GM21447 (cell line): Measurements from ENCODE around the gene WDFY4.

ENCODE experiments used
- ATAC-seq: cut with Tn5 transposase; IDR thresholded peaks from one replicate; pipeline ENCODE4 v1.9.1; 2021; ENCODE audit not compliant: unreplicated experiment

The WDFY4 gene

DNA sequence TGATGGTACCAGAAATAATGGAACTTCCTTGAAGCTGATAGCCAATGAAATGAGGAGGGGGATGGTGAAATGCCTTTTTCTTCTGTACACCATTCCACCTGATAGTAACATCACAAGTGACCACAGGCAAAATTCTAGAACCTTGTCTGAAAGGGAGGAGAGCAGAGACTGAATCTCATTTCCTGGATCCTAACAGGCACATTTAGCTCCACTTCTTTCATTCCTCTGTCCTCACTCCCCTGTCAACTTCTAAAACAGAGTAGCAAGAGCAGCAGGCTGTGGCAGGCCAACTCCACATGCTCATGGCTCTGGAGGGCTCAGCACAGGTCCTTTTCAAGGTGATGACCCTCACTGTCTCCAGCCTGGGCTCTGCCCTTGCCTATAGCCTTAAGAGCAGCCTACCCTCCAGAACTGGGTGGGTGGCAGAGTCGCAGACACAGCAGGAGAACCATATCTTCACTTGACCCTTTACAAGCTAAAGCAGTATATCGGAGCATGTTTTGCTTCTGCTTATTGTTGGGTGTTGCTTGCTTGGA lies 255.2 kb downstream of the WDFY4 start, which contains the start of gene LRRC18:
Gene LRRC18, minus strand, starts transcription at position 51 of the 536 bp plus-strand sequence. CDS start 25,685 bp downstream, outside the sequence.
- ATAC-seq: no peak

DNA sequence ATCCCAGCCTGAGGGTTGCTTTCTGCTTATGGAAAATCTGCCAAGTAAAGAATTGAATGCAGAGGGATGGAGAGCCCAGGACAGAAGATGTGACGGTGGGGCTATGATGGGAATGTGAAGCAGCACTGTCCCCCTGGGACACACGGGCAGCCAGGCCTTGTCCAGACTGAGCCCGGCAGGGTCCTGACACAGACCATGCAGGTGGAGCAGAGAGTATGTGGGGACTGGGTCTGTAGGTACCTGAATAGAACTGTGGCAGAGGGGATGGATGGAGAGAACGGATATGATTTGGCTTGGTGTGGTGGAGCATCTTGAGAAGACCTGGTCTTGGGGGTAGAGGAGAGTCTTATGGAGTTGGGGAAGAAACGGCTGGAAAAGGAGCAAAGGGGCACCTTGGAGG lies 255.7 kb downstream of the WDFY4 start:
- ATAC-seq: no peak

DNA sequence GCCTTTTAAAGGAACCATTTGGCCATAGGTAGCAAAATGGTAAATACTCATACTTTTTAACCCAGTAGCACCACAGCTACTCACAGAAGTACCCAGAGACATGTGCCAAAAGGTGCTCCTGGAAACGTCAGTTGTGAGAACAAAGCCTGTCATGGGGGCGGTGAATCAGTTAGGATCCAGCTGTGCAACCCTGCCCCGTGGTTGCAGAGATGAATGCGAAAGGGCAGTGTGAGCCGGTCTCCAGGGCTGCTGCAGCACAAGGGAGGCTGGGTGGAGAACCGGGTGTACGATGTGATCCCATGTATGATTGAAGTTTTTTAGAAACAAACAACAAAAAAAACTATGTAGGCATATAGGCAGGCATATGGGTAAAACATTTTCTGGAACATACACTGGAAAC lies 256.3 kb downstream of the WDFY4 start:
- ATAC-seq: no peak

DNA sequence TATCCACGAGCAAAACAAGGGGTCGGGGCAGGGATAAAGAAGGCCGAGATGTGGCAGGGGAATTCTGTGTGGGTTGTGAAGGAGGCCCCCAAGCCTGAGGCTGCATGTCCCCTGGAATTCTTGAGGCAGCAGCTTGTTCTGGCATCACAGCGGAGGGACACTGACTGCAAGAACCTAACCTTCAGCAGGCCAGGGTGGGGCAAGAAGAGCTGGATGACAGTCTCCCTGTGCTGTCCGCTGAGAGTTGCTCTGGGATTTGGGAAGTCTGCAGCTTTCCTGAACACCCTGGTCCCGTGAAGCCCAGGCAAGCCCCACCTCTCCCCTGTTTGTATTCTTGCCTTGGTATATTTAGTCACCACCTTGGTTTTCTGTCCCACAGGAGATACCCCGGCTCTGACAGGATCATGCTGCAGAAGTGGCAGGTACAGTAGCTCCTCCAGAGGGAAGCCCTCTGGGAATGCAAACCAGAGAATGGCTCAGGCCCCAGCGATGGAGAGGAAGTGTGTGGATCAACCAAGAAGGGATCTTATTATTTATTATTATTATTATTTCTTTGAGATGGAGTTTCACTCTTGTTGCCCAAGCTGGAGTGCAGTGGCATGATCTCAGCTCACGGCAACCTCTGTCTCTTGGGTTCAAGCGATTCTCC lies 256.9 kb downstream of the WDFY4 start:
- no peak for ATAC-seq

DNA sequence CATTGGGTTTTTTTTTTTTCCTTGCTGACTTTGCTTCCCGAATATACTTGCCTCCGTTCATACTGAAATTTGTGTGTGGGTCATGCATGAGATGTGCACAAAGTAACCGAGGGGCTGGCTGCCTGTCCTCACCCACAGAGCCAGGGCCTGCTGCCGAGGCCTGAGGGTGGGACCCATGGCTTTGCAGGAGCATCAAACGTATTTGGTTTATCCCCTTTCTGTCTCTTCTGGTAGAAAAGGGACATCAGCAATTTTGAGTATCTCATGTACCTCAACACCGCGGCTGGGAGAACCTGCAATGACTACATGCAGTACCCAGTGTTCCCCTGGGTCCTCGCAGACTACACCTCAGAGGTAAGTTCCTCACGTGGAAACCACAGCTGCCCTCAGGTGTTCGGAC lies 258.4 kb downstream of the WDFY4 start:
- no peak for ATAC-seq

DNA sequence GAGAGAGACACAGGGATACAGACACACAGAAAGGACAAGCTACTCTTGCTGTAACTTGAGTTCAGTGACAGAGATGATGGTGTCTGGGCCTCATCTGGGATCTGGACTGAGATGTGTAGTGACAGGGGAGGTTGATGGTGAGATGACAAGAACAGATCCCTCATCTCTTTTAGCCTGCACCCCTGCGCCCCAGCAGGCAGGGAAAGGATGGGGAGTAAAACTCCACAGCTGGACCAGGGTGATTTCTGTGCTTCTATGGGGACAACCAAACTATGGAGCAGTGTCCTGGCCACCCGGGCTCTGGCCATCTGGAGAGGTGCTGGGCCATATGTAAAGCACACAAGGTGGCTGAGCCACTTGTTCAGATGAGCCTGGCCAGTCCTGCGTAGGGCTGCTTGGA lies 259.5 kb downstream of the WDFY4 start:
- ATAC-seq: no peak

DNA sequence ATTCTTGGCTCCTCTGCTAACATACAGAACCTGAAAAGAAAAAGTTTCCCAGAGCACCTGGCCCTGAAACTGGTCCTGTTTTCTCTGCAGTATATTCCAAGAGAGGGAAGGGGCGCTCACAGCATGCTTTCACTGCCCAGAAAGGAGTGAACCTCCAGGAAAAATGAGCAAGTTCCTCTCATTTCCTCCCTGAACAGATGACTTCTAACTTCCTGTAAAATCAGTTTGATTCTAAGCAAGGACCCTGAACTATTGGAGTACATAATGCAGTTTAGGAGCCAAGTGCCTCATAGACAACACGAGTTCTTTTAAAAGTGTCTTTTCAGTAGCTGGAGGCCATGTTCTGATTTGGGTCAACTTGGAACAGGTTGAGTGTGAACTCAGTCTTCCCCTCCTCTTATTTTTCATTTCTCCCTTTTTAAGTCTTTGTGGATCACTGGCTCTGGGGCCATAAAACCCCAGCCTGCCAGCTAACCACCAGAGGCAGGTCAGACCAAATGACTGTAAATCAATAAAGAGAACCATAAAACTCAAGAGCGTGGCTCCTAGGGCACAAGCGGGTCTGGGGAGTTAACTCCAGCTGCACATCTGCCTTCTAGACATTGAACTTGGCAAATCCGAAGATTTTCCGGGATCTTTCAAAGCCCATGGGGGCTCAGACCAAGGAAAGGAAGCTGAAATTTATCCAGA lies 260.9 kb downstream of the WDFY4 start:
- no peak for ATAC-seq

DNA sequence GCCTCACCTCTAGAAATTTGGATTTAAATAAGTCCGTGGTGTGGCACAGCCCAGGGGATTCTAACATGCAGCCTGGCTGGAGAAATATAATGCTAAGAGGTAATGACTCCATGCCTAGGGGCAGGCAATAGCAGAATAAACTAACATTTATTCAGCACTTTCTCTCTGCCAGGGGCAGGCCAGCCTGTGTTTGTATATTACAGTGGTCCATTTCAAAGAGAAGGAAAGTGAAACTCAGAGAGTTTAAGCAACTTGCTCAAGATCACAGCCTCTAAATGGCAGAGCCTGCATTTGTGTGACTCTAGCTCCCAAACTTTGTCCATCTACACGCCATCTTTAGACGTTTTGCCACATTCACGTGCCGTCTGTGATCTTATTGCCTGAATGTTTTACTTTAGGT lies 261.7 kb downstream of the WDFY4 start:
- ATAC-seq: no peak

DNA sequence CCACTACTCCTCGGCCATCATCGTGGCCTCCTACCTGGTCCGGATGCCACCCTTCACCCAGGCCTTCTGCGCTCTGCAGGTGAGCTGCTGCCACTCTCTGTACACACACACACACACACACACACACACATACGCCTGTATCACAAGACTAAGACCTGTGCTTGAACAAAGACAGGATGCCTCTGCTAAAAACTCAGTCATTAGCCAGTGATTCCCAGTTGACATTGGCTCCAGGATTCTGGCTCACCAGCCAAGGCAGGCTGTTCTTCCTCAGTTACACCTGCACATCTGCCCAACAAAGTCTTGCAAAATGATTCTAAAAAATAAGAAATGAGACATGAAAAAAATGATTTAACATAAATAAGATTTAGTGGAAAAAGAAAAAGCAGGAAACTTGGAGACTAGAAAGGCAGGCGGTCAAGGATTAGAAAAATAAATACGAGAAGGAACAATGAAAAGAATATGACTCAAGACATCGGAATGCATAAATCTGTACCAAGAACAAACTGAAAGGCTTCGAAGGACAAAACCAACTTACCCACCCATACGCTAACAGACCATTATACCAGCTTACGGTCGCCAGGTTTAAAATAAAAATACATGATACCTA lies 262.3 kb downstream of the WDFY4 start:
- ATAC-seq: no peak

DNA sequence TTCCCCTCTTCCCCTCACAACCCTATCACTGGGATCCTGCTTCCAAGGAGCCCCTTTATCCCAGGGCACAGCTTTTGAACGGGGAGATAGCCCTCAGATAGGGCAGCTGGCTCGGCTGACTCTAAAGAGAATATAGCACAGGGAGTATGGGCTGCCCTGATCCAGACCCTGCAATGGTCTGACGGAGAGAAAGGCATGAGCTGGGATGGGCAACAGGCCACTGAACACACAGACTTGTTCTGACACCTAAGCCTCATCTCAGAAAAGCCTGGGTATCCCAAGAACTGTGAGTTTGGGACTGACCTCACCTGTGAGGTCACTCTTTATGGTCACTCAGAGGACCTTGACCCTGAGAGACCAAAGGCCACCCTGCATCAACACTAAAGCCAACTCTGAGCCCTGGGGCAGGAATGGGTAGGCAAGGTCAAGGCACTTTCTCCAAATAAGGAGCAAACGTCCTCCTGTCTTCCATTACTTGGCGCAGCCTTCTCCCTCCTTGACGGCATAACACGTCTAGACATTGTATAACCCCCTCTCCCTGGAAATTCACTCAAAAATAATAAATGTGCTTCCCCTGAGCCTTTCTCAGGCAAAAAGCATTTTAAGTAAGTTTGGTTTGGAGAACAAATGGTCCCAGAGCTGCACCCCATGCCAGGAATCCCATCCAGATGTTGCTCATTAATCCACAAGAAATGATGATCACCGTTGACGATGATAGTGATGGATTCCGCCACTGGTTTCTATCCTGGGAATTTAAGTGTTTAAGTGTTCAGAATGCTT lies 263.2 kb downstream of the WDFY4 start:
- ATAC-seq: no peak

DNA sequence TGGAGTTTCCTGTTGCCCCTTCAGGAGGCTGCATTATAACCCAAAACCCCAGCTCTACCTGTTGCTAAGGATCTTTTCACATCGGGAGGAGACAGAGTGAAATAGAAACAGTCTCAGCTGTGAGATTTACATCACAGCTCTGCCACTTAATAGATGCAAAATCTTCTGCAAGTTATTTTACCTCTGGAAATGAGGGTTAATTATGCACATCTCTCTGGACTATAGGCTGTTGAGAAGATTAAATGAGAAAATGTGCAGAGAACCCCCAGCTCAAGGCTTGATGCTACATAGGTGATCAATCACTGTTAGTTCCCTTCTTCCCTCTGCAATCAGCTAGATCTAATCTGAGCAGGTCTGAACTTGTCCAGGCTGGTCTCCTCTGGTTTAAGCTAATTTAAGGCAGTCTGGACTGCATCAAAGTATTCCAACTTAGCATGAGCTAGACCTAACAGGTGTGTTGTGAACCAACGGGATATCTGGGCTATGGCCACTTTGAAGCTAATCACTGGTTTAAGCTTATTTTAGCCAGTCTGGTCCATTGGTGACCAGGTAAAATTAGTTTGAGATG lies 263.9 kb downstream of the WDFY4 start:
- no peak for ATAC-seq

DNA sequence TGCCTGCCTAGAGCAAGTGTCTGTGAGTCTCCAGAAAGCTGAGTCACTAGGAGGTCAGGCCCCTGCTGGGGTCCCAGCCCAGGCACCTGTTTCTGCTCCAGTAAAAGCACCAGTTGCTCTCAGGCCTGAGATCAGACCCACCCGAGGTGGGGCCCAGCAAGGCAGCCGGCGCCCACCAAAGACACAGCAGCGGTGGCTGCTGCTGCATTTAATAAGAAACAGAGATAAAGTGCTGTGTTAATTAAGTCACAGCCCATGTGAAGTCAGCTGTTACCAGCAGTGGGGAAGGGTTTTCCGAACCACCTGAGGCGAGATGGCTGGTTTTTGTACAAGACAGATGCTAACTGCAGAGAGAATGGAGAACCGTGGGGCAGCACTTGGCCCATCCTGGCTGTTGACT lies 267.0 kb downstream of the WDFY4 start:
- no peak for ATAC-seq

DNA sequence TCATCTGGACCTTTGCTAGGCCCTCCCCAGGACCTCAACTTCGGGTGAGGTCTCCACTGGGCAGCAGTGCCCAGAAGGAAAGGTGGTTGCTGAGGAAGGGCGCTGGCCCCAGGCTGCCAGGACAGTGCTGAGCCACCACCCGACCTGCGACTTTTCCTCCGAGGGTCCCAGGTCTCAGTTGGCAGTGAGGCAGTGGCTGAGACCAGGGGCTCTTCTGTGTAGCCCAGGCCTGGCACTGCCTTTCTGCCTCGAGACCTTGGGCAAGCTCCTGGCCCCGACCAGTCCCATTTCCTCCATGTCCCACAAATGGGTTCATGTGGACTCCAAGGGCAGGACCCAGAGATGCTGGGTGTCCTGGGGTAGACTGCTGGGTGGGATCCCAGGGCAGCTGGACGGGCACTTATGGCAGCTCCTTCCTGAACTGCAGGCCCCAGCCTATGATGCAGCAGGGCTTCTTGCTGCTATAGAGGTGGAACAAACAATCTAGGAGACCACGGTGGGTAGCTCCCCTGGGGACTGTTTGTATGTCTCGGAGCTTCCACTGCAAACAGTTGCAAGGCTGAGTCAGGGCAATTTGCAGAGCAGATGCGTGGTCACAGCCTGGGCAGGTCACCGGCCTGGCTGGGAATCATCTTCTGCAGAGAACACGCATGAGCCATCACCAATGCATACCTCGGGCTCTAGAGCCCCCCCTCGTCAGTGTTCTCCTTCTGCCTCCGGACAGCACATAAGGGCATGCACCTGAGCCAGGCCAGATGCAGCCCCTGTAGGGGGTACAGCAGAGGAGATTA lies 272.9 kb downstream of the WDFY4 start:
- ATAC-seq: no peak

DNA sequence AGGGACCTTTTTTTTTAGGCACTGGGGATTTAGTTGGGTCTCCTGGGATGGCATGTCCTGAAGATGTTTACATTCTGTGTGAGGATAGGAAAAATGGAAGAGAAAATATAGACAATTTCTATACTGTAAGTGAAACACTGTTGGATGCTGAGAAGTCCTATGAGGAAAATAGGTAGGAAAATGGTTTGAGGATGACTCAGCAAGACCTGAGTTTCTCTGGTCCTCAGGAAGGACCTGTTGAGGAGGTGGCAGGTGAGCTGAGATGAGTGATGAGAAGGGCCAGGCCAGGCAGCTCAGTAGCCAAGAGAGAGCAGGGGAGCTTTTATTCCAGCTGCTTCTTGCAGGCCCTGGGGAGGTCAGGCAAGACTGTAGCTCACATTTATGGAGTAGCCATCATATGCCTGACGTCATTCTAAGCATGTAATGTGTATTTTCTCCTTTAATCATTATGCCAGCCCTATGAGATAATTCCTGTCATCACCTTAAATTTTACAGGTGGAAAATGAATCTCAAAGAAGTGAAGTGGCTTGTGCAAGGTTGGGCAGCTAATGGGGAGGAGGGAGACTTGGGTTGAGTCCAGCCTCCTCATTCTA lies 274.0 kb downstream of the WDFY4 start:
- no peak for ATAC-seq

DNA sequence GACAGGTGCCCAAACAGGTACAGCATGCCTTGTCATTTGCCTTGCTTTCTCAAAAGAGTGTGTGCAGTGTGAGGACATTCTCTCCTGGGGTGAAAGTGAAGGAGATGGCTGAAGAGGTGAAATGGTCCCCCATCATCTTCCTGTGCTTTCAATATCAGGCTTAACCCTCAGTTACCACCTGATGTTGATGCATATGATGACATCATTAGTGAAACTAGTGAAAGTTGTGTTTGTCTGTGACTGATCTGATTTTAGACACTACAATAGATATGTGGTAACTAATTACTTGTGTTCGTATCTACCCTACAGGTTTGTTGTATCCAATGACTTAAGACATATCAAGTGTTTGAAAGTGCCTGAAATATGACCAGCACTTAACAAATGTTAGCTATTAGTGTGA lies 279.4 kb downstream of the WDFY4 start:
- ATAC-seq: no peak

DNA sequence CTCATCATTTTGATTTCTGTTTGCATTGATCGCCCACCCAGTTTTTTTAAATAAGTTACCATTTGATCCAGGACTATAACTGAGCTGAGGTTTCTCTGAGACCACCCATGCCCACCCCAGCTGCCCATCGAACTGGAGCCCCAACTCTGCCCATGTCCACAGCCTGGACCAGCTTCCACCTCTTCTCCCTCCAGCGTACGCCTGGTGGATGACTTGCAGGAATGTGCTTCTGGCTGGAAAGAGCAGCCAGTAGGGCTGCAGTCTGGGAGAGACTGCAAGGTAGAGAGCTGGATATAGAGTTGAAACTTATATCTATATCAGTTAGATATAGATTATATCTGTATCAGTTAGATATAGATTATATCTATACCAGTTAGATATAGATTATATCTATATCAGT lies 280.8 kb downstream of the WDFY4 start:
- no peak for ATAC-seq

DNA sequence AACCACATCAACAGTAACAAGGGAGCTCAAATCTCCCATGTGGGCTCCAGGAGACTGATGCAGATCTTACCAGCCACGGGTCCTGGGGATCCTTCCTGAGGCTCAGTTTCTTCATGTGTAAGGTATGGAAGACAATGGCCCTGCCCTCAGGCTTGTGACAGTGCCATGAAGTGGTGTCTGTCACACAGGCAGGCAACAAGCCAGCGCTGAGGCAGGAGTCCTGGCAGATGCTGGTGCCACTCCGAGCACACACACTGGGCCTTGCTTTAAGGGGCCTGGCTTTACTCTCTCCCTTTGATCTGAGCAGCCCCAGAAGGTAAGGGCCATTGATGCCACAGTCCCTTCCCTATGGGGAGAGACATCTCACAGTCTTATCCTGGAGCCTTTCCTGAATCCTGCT lies 283.4 kb downstream of the WDFY4 start:
- no peak for ATAC-seq

DNA sequence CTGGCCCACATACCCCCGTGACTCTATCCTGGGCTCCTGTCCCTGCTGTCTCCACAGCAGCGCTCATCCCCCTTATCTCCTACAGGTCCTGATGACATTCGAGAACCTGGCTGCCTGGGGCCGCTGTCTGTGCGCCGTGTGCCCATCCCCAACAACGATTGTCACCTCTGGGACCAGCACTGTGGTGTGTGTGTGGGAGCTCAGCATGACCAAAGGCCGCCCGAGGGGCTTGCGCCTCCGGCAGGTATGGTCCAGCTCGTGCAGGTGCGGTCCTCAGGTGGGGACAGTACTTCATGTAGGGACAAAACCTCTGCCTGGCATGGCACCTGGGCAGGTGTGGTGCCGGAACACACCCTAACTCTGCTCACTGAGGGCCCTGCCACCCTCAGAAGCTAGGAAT lies 285.4 kb downstream of the WDFY4 start:
- ATAC-seq: no peak

DNA sequence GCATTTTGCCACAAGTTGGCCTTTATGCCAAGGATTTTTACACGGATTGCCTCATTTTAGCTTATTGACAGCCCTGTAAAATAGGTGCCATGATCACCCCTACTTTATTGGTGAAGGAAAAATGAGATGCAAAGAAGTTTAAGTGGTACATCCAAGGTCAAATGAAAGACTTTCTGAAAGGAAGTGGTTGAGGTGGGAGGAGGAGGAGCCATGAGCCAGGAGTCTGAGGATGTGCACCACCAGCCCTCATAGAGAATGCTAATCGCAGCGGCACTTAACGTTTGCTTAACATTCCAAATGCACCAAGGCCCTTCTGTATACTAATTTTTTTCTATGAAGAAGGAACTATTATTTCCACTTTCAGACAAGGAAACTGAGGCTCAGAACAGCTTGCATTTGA lies 286.0 kb downstream of the WDFY4 start:
- ATAC-seq: no peak

DNA sequence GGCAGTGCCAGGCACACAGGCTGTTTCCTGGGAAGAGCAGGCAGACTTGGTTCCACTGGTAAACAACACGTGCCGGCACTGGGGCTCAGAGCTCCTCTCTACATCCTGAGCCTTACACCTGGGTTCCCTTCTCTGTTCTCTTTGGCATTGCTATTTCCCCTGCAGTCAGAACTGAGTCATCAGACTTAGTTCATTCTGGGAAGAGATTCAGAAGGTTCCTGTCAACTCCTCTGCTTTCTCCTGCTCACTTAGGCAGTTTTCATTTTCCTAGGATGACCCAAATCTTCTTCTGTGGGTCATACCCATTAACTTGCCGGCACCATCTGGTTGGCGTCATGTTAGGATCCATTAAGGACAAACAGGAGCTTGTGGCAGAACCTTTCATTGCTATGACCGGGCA lies 288.4 kb downstream of the WDFY4 start:
- no peak for ATAC-seq
